ENCODE measurements around the gene R3HDM1.
A peak's percentile ranks its signal among the peaks of the same experiment; 100 is the strongest.

Gene R3HDM1

GRCh38 chr2:135740206-135740605 is 208.9 kb downstream of the R3HDM1 start:
- Mint-ChIP-seq H3K27me3 (no peaks in the 10 kb centered on the region), H3K36me3 (peaks cover 20% of the 10 kb centered on the region), H3K9me3 (peaks cover 2% of the 10 kb centered on the region), H3K4me3 (no peak overlapping the region), H3K4me1 (peaks cover 25% of the 10 kb centered on the region), H3K27ac (no peak overlapping the region)
- CTCF ChIA-PET: no interaction called here
- DNase-seq: no peak

- Mint-ChIP-seq H3K27me3 (no peaks in the 10 kb centered on the region), H3K9me3 (peaks cover 2% of the 10 kb centered on the region), H3K36me3 (peaks cover 24% of the 10 kb centered on the region), H3K27ac (no peak overlapping the region), H3K4me1 (peaks cover 29% of the 10 kb centered on the region), H3K4me3 (peak overlapping the region; percentile 98)
- CTCF ChIA-PET: interaction anchor here (0.9 kb wide), 1 partner anchor 11 kb away, joined by 3 read pairs; no protein-coding TSS in a partner anchor
- no peak for DNase-seq
Observed at GRCh38 chr2:135741043-135741394, 209.7 kb downstream of the R3HDM1 start.

DNA sequence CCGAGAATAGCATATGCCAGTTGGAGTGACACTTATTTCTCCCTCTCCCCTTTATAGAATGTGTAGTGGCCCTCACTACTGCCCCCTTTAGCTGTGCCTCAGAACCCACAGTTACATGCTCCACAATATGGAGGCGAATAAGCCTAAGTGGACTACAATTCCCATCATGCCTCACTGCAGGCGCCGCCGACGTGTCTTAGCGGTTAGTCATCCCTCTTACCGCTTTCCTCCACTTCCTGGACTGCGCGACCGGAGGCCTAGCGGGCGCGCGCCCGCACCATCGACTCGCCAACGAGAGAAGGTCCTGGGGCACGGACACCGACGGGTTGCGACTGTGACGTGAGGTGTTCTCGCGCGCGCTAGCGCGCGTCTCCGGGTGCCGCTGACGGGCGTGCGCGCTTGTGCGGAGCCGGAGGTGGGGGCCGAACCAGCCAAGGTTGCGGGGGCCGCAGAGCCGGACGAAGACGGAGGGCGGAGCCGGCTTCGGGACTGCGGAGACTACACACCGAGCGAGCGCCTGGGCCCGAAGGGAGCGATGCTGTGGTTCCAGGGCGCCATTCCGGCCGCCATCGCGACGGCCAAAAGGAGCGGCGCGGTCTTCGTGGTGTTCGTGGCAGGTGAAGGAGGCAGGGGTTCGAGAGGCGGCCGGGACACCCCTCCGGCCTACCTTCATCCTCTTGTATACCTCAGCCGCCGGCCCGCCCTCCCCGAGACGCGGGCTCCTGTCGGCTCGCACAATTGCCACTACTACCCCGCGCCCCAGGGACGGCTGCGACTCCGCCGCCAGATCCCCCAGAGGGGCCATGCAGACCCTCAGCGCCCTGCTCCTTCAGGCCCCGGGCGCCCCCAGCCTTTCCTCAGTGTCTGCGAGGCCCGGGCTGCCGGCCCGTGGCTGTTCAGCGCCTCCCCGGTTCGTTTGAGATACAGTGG is 210.4 kb downstream of the R3HDM1 start, which contains the start of gene UBXN4:
TSS of gene UBXN4 (plus strand) at position 461 of the 930 bp plus-strand sequence. CDS start at position 536, 75 bp downstream.
- CTCF ChIA-PET: interaction anchor here (0.9 kb wide), 1 partner anchor 11 kb away, joined by 3 read pairs; no protein-coding TSS in a partner anchor
- Mint-ChIP-seq H3K4me1 (peaks cover 36% of the 10 kb centered on the region), H3K9me3 (peaks cover 2% of the 10 kb centered on the region), H3K36me3 (peaks cover 30% of the 10 kb centered on the region), H3K4me3 (peak within 1 kb of the TSS; percentile 98), H3K27me3 (no peaks in the 10 kb centered on the region), H3K27ac (peak within 1 kb of the TSS; percentile 99)
- DNase-seq: peak; percentile 97

DNA sequence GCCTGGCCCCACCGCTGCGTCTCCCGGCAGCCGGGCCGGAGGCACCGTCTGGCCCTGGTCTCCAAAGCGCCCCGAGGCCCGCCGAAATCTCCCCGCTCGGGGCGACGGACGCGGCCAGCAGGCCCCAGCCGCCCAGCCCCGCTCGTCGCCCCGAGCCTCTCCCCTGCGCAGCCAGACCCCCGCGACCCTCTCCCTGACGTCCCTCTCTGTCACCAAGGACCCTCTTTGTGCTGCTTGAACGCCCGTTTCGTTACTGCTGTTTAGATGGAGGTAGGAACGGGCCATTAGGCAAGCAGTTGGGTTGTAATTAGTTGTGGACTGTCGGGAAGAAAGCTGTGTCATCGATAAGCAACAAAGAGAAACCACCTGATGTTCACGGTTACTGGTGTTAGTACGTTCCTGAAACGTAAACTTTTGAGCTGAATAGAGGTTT is 211.1 kb downstream of the R3HDM1 start:
- peak; percentile 46 for DNase-seq
- Mint-ChIP-seq H3K4me3 (peak overlapping the region; percentile 98), H3K27me3 (no peaks in the 10 kb centered on the region), H3K9me3 (peaks cover 2% of the 10 kb centered on the region), H3K4me1 (peaks cover 38% of the 10 kb centered on the region), H3K36me3 (peaks cover 33% of the 10 kb centered on the region), H3K27ac (peak overlapping the region; percentile 99)
- CTCF ChIA-PET: interaction anchor here (0.9 to 2.1 kb wide), 3 partner anchors 15 to 242 kb away, joined by 3 to 7 read pairs (median 4); no protein-coding TSS in a partner anchor

- H3K27me3 Mint-ChIP-seq: no peaks in the 10 kb centered on the region
- DNase-seq: no peak
- H3K9me3 Mint-ChIP-seq: peaks cover 2% of the 10 kb centered on the region
- CTCF ChIA-PET: interaction anchor here (2.1 kb wide), 1 partner anchor 54 kb away, joined by 7 read pairs; no protein-coding TSS in a partner anchor
- peaks cover 41% of the 10 kb centered on the region for H3K36me3 Mint-ChIP-seq
- peaks cover 38% of the 10 kb centered on the region for H3K4me1 Mint-ChIP-seq
- H3K27ac Mint-ChIP-seq: peak overlapping the region; percentile 3
- peak overlapping the region; percentile 65 for H3K4me3 Mint-ChIP-seq
Observed at GRCh38 chr2:135743860-135744259, 212.6 kb downstream of the R3HDM1 start.

DNA sequence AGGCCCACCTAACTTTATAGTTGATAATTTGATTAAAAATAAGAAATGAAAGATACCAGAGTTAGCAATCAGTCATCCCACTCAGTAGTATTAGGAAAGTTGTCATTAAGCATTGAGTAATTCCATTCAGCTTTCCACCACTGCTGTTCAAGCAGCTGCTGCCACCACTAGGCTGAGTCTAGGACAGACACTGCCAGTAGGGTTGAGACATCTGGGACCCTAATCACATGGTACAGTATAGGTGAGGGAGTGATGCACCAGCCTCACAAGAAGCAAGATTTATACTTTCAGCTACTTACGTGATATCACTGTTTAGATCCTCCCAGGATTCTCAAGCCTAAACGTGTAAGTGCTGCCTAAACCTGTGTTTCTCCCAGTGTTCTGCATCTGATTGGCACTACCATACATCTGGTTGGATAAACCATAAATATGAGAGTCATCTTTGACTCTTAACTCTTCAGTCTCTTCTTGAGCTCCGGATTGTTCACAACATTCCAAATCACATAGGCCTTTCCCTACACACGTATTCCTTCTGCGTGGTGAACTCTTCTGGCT is 213.6 kb downstream of the R3HDM1 start:
- CTCF ChIA-PET: interaction anchor here (0.8 kb wide), 1 partner anchor 271 kb away, joined by 3 read pairs; no protein-coding TSS in a partner anchor
- peak overlapping the region; percentile 65 for H3K4me3 Mint-ChIP-seq
- DNase-seq: no peak
- no peak overlapping the region for H3K27ac Mint-ChIP-seq
- H3K9me3 Mint-ChIP-seq: peaks cover 2% of the 10 kb centered on the region
- H3K4me1 Mint-ChIP-seq: peaks cover 42% of the 10 kb centered on the region
- no peaks in the 10 kb centered on the region for H3K27me3 Mint-ChIP-seq
- H3K36me3 Mint-ChIP-seq: peaks cover 48% of the 10 kb centered on the region

GRCh38 chr2:135745545-135745944 is 214.3 kb downstream of the R3HDM1 start:
- peaks cover 42% of the 10 kb centered on the region for H3K4me1 Mint-ChIP-seq
- H3K27me3 Mint-ChIP-seq: no peaks in the 10 kb centered on the region
- peaks cover 2% of the 10 kb centered on the region for H3K9me3 Mint-ChIP-seq
- DNase-seq: no peak
- H3K4me3 Mint-ChIP-seq: no peak overlapping the region
- peaks cover 51% of the 10 kb centered on the region for H3K36me3 Mint-ChIP-seq
- CTCF ChIA-PET: interaction anchor here (0.8 kb wide), 1 partner anchor 272 kb away, joined by 3 read pairs; no protein-coding TSS in a partner anchor
- H3K27ac Mint-ChIP-seq: no peak overlapping the region

DNA sequence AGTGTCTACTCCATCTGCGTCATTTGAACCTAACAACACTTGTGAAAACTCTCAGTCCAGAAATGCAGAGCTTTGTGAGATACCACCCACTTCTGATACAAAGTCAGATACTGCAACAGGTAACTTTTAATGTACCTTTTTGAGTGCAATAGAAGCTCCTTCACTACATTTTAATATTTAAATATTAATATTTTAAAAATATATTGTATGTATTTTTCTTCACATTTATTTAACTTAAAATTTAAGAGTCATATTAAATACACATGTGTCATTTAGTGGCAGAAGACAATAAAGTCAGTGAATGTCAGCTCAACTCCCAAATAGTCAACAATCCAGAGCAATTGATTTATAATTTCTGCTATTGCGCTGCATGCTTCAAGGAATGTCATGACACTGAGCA is 224.3 kb downstream of the R3HDM1 start:
- Mint-ChIP-seq H3K4me3 (no peak overlapping the region), H3K9me3 (peaks cover 14% of the 10 kb centered on the region), H3K36me3 (peaks cover 64% of the 10 kb centered on the region), H3K27me3 (no peaks in the 10 kb centered on the region), H3K4me1 (no peaks in the 10 kb centered on the region), H3K27ac (no peak overlapping the region)
- CTCF ChIA-PET: interaction anchor here (0.7 to 0.9 kb wide), 2 partner anchors 44 to 111 kb away, joined by 3 read pairs; no protein-coding TSS in a partner anchor
- no peak for DNase-seq

GRCh38 chr2:135756692-135757091 is 225.4 kb downstream of the R3HDM1 start:
- CTCF ChIA-PET: no interaction called here
- H3K9me3 Mint-ChIP-seq: peaks cover 14% of the 10 kb centered on the region
- H3K4me1 Mint-ChIP-seq: no peaks in the 10 kb centered on the region
- peaks cover 67% of the 10 kb centered on the region for H3K36me3 Mint-ChIP-seq
- H3K27ac Mint-ChIP-seq: no peak overlapping the region
- H3K27me3 Mint-ChIP-seq: no peaks in the 10 kb centered on the region
- H3K4me3 Mint-ChIP-seq: no peak overlapping the region
- DNase-seq: no peak

- CTCF ChIA-PET: interaction anchor here (0.9 kb wide), 1 partner anchor 20 kb away, joined by 3 read pairs; no protein-coding TSS in a partner anchor
- H3K9me3 Mint-ChIP-seq: peaks cover 3% of the 10 kb centered on the region
- DNase-seq: no peak
- peaks cover 53% of the 10 kb centered on the region for H3K36me3 Mint-ChIP-seq
- no peak overlapping the region for H3K27ac Mint-ChIP-seq
- no peak overlapping the region for H3K4me3 Mint-ChIP-seq
- no peaks in the 10 kb centered on the region for H3K27me3 Mint-ChIP-seq
- H3K4me1 Mint-ChIP-seq: no peaks in the 10 kb centered on the region
Observed at GRCh38 chr2:135762022-135762421, 230.7 kb downstream of the R3HDM1 start.

DNA sequence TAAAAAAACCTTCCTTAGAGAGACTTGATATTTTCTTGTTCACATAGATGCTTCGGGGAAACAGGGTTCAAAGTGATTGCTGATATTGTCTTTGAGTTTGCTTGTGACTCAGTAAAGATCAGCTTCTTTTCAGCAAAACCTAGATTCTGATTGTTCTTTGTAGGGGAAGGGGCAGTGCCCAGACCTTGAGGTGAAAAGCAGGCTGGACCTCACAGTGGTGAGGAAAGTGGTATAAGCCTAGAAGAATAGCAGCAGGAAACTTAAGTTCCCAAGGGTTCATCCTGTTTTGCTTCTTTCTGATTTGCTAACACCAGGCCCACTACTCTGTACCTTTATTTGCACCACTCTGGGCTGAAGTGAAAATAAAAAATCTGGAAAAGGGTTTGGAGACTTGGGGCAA is 231.2 kb downstream of the R3HDM1 start:
- no peaks in the 10 kb centered on the region for H3K27me3 Mint-ChIP-seq
- no peaks in the 10 kb centered on the region for H3K9me3 Mint-ChIP-seq
- peaks cover 51% of the 10 kb centered on the region for H3K36me3 Mint-ChIP-seq
- no peak for DNase-seq
- CTCF ChIA-PET: interaction anchor here (0.9 kb wide), 1 partner anchor 20 kb away, joined by 3 read pairs; no protein-coding TSS in a partner anchor
- no peak overlapping the region for H3K27ac Mint-ChIP-seq
- H3K4me3 Mint-ChIP-seq: no peak overlapping the region
- no peaks in the 10 kb centered on the region for H3K4me1 Mint-ChIP-seq

- Mint-ChIP-seq H3K27me3 (no peaks in the 10 kb centered on the region), H3K4me3 (no peak overlapping the region), H3K4me1 (no peaks in the 10 kb centered on the region), H3K36me3 (peaks cover 55% of the 10 kb centered on the region), H3K27ac (no peak overlapping the region), H3K9me3 (no peaks in the 10 kb centered on the region)
- DNase-seq: no peak
- CTCF ChIA-PET: no interaction called here
Observed at GRCh38 chr2:135768863-135769262, 237.6 kb downstream of the R3HDM1 start.

- Mint-ChIP-seq H3K4me1 (no peaks in the 10 kb centered on the region), H3K27ac (no peak overlapping the region), H3K4me3 (no peak overlapping the region), H3K27me3 (no peaks in the 10 kb centered on the region), H3K36me3 (peaks cover 60% of the 10 kb centered on the region), H3K9me3 (no peaks in the 10 kb centered on the region)
- DNase-seq: no peak
- CTCF ChIA-PET: no interaction called here
Observed at GRCh38 chr2:135773319-135773718, 242.0 kb downstream of the R3HDM1 start.

GRCh38 chr2:135773917-135774316 is 242.6 kb downstream of the R3HDM1 start:
- DNase-seq: no peak
- H3K36me3 Mint-ChIP-seq: peaks cover 64% of the 10 kb centered on the region
- H3K27ac Mint-ChIP-seq: no peak overlapping the region
- no peaks in the 10 kb centered on the region for H3K4me1 Mint-ChIP-seq
- CTCF ChIA-PET: no interaction called here
- no peak overlapping the region for H3K4me3 Mint-ChIP-seq
- H3K27me3 Mint-ChIP-seq: no peaks in the 10 kb centered on the region
- no peaks in the 10 kb centered on the region for H3K9me3 Mint-ChIP-seq
